Measurements from ENCODE around the gene LPP.
A peak's percentile ranks its signal among the peaks of the same experiment; 100 is the strongest.

The LPP gene

GRCh38 chr3:188198001-188198400, 44.0 kb downstream of the LPP start:
- no peak for DNase-seq (ENCODE audit: low read depth in 2 of 2)

- DNase-seq (ENCODE audit: low read depth in 2 of 2), result no peak
Measured at GRCh38 chr3:188198760-188199327, 44.9 kb downstream of the LPP start.

GRCh38 chr3:188199386-188199785, 45.4 kb downstream of the LPP start:
- DNase-seq (ENCODE audit: low read depth in 2 of 2), result no peak

GRCh38 chr3:188200481-188200880, 46.5 kb downstream of the LPP start:
- no peak for DNase-seq (ENCODE audit: low read depth in 2 of 2)

GRCh38 chr3:188202358-188203138, 48.6 kb downstream of the LPP start:
- no peak for DNase-seq (ENCODE audit: low read depth in 2 of 2)

- no peak for DNase-seq (ENCODE audit: low read depth in 2 of 2)
Measured at GRCh38 chr3:188204526-188204925, 50.6 kb downstream of the LPP start.

- DNase-seq (ENCODE audit: low read depth in 2 of 2), result no peak
Measured at GRCh38 chr3:188205992-188206416, 52.0 kb downstream of the LPP start.

GRCh38 chr3:188206787-188207186, 52.8 kb downstream of the LPP start:
- DNase-seq (ENCODE audit: low read depth in 2 of 2), result no peak

- peak in 1 of 2 experiments; percentile 35 for DNase-seq (ENCODE audit: low read depth in 2 of 2)
Measured at GRCh38 chr3:188207941-188208515, 54.1 kb downstream of the LPP start.

GRCh38 chr3:188208516-188208981, 54.6 kb downstream of the LPP start:
- DNase-seq (ENCODE audit: low read depth in 2 of 2), result peak in 1 of 2 experiments; percentile 44

- no peak for DNase-seq (ENCODE audit: low read depth in 2 of 2)
Measured at GRCh38 chr3:188209034-188209433, 55.1 kb downstream of the LPP start.

GRCh38 chr3:188209740-188210139, 55.8 kb downstream of the LPP start:
- DNase-seq (ENCODE audit: low read depth in 2 of 2), result no peak

GRCh38 chr3:188211476-188211875, 57.5 kb downstream of the LPP start:
- DNase-seq (ENCODE audit: low read depth in 2 of 2), result peak in 1 of 2 experiments; percentile 36

- DNase-seq (ENCODE audit: low read depth in 2 of 2), result peak; percentile 91 to 94
Measured at GRCh38 chr3:188212308-188212969, 58.5 kb downstream of the LPP start.

- DNase-seq (ENCODE audit: low read depth in 2 of 2), result no peak
Measured at GRCh38 chr3:188214442-188214841, 60.5 kb downstream of the LPP start.

GRCh38 chr3:188215129-188215528, 61.2 kb downstream of the LPP start:
- DNase-seq (ENCODE audit: low read depth in 2 of 2), result no peak

GRCh38 chr3:188217011-188217463, 63.1 kb downstream of the LPP start:
- DNase-seq (ENCODE audit: low read depth in 2 of 2), result no peak

GRCh38 chr3:188217726-188218125, 63.8 kb downstream of the LPP start:
- DNase-seq (ENCODE audit: low read depth in 2 of 2), result no peak

GRCh38 chr3:188218603-188219002, 64.6 kb downstream of the LPP start:
- no peak for DNase-seq (ENCODE audit: low read depth in 2 of 2)

- DNase-seq (ENCODE audit: low read depth in 2 of 2), result no peak
Measured at GRCh38 chr3:188219147-188219546, 65.2 kb downstream of the LPP start.

- DNase-seq (ENCODE audit: low read depth in 2 of 2), result no peak
Measured at GRCh38 chr3:188220097-188220788, 66.3 kb downstream of the LPP start.

All from fibroblast of skin of left biceps (primary cell).